Stimulated activated CD4-positive, alpha-beta T cell treated with anti-CD3 and anti-CD28 coated beads, Interleukin-1b, Interleukin-23, amount 100 ng/mL, for 1 hour (primary cell): ENCODE measurements around the gene PCDHA3.
"Not testable (repeated sequence)": the region's sequence is repeated elsewhere in the genome, so short reads cannot be mapped to it uniquely, and the experiment has no call there.

Experiments
- DNase-seq, 2 donors: peaks; one replicate each; pipeline ENCODE4 v3.0.0-alpha.2; 2020; ENCODE audit warnings: low read depth in 2 of 2

PCDHA3 gene

DNA sequence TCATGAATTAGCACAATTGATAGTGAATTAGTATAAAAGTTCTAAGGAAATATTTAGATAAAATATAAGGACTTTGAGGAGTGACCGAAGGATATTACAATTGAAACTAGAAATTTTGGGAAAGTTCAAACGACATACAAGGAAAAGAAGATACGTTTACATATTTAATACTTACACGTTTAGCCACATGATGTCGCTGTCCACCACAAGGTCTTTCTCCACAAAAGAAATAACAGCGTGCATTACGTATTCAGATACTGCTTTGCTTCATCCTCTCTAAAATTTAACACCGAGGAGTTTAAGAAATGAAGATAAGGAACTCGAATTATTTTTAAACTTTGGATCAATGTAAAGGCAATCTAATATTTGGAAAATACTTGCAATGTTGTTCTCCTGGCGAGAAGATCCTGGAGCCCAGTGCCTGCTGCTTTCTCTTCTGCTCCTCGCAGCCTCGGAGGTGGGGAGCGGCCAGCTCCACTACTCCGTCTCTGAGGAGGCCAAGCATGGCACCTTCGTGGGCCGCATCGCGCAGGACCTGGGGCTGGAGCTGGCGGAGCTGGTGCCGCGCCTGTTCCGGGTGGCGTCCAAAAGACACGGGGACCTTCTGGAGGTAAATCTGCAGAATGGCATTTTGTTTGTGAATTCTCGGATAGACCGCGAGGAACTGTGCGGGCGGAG is at the start of gene PCDHA3:
Gene PCDHA3 (plus strand): TSS at position 242 of the 678 bp plus-strand sequence.
- DNase-seq: no peak

DNA sequence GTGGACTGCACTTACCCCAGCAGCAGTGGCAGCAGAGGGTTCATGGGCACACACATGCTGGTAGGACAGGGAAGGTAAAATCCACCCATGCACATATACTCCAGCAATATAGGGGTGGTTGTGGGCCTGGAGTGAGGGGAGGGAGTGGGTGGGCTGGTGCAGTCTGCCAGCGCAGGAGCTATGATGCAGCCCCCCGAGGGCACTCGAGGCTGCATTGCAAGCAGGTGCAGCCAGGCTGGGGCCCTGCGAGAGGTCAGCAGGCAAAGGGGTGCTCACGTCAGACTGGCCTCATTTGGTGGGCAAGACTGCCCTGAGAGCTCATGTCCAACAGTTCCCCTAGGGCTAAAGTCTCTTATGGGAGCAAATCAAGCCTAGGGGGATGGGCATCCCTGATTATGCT is 47.3 kb upstream of the PCDHA3 start:
- no peak for DNase-seq

DNA sequence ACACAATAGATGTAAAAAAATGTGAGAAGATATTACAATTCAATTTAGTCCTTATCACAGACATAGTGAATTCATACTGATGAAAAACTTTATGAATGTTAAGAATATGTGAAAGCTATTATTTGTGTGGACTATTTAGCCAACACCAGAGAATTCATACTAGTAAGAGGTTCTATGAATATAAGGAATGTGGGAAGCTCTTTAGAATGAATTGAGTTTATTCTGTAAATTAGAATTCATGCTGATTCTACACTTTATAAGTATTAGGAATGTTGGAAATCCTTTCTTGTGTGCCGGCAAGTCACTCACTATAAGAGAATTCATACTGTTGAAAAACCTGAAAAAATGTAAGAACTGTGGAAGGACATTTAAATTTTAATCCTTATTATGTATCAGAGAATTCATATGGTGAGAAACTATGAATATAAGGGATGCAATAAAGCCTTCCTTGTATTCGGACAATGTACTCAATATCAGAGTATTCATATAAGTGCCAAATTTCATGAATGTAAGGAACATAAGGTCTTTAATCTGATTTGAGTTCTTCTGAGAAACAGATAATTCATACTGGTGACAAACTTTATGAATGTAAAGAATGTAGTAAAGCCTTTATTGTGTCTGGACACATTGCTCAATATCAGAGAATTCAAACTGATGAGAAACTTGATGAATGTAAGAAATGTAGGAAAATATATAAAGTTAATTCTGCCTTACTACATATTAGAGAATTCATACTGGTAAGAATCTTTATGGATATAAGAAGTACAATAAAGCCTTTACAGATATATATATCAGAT is 36.5 kb upstream of the PCDHA3 start:
- no peak for DNase-seq

DNA sequence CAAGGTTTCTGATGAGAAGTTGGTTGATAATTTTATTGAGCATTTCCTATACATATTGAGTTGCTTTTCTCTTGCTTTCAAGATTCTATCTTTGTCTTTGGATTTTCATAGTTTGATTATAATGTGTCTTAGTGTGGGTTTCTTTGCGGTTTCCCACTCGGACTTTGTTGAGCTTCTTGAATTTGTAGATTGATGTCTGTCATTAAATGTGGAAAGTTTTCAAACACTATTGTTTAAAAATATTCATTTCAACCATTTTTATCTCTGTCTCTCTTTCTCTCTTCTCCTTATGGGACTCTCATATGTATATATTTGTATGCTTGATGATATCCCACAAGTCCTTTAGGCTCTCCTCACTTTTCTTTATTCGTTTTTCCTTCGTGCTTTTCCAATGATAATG is 33.4 kb upstream of the PCDHA3 start:
- DNase-seq: no peak

DNA sequence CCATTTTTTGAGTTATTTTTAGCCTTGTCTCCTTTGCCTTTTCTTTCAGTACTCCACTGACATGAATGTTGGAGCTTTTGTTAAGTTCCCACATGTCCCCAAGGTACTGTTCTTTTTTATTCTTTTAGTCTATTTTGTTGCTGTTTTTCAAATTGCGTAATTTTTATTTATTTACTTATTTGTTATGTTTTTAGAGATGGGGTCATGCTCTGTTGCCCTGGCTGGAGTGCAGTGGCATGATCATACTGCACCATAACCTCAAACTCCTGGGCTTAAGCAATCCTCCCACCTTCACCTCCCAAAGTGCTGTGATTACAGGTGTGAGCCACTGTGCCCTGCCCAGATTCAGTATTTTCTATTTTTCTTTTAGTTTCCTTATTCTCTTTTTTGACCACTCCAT is 20.3 kb upstream of the PCDHA3 start:
- no peak for DNase-seq

DNA sequence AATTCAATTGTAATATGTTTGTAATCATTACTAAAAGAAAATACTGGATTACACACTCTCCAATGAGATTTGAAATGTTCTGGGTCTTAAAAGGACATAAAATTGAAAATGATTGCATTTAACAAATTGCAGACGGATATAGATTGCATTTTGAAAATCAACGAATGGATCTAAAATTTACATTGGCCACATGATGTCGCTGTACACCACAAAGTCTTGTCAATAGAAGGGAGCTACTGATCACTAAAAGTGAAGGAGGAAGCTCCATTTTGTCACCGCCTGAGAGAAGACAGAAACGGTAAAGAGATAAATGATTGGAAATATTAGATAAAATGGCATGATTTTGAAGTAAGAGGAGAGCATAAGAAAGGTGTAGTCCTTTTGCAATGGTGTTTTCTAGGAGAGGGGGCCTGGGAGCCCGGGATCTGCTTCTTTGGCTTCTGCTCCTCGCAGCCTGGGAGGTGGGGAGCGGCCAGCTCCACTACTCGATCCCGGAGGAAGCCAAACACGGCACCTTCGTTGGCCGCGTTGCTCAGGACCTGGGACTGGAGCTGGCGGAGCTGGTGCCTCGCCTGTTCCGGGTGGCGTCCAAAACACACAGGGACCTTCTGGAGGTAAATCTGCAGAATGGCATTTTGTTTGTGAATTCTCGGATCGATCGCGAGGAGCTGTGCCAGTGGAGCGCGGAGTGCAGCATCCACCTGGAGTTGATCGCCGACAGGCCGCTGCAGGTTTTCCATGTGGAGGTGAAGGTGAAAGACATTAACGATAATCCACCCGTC is 14.8 kb upstream of the PCDHA3 start, which contains the start of gene PCDHA1:
Gene PCDHA1 (plus strand): TSS at position 236 of the 782 bp plus-strand sequence.
- no peak for DNase-seq

DNA sequence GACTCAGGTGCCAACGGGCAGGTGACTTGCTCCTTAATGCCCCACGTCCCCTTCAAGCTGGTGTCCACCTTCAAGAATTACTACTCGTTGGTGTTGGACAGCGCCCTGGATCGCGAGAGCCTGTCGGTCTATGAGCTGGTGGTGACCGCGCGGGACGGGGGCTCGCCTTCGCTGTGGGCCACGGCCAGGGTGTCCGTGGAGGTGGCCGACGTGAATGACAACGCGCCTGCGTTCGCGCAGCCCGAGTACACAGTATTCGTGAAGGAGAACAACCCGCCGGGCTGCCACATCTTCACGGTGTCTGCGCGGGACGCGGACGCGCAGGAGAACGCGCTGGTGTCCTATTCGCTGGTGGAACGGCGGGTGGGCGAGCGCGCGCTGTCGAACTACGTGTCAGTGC is 13.4 kb upstream of the PCDHA3 start:
- not testable (repeated sequence) for DNase-seq

DNA sequence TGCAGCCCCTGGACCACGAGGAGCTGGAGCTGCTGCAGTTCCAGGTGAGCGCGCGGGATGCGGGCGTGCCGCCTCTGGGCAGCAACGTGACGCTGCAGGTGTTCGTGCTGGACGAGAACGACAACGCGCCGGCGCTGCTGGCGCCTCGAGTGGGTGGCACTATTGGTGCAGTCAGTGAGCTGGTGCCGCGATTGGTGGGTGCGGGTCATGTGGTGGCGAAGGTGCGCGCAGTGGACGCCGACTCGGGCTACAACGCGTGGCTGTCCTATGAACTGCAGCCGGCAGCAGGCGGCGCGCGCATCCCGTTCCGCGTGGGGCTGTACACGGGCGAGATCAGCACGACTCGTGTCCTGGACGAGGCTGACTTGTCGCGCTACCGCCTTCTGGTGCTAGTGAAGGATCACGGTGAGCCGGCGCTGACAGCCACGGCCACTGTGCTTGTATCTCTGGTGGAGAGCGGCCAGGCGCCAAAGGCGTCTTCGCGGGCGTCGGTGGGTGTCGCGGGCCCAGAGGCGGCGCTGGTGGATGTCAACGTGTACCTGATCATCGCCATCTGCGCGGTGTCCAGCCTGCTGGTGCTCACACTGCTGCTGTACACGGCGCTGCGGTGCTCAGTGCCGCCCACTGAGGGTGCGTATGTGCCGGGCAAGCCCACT is 12.9 kb upstream of the PCDHA3 start:
- DNase-seq: not testable (repeated sequence)

DNA sequence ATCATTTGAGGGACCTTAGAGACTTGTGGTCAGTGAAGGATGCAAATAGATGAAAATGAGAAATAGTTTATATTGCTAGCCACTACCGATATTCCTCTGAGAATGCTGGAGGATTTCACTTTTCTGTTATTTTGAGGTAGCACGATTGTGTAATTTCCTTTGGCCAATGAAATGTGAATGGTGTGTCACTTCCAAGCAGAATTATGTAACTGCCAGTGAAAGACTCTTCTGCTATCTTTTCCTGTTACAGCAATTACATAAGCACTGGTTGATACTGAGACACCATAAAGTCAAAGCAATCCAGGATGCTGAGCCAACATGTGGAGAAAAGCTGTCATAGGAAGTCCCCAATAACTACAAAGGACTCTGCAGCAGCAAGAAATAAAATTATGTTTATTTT is 9.8 kb upstream of the PCDHA3 start:
- DNase-seq: no peak

DNA sequence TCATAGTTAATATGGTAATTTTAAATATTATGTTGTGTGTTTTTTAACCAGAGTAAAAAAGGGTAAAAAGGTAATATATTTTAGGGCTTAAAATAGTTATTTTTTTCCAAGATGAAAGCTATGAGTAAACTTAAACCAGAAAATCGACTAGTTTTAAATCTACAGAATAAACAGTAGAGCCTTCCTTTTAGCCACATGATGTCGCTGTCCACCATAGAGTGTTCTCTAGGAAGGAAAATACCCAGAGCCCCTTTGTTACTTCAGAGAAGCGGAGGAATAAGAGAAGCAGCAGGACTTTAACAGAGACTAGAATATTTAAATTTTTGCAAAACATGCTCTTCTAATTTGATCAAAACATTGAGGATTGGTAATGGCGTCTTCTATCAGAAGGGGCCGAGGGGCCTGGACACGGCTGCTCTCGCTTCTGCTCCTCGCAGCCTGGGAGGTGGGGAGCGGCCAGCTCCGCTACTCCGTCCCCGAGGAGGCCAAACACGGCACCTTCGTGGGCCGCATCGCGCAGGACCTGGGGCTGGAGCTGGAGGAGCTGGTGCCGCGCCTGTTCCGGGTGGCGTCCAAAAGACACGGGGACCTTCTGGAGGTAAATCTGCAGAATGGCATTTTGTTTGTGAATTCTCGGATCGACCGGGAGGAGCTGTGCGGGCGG is 6.1 kb upstream of the PCDHA3 start, which contains the start of gene PCDHA2:
Gene PCDHA2 (plus strand): TSS at position 258 of the 664 bp plus-strand sequence.
- no peak for DNase-seq

DNA sequence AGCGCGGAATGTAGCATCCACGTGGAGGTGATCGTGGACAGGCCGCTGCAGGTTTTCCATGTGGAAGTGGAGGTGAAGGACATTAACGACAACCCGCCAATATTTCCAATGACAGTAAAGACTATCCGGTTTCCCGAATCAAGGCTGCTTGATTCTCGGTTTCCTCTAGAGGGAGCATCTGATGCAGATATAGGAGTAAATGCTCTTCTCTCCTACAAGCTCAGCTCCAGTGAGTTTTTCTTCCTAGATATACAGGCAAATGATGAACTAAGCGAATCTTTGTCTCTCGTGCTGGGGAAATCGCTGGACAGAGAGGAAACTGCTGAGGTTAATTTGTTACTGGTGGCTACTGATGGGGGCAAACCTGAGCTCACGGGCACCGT is 5.6 kb upstream of the PCDHA3 start:
- no peak for DNase-seq

DNA sequence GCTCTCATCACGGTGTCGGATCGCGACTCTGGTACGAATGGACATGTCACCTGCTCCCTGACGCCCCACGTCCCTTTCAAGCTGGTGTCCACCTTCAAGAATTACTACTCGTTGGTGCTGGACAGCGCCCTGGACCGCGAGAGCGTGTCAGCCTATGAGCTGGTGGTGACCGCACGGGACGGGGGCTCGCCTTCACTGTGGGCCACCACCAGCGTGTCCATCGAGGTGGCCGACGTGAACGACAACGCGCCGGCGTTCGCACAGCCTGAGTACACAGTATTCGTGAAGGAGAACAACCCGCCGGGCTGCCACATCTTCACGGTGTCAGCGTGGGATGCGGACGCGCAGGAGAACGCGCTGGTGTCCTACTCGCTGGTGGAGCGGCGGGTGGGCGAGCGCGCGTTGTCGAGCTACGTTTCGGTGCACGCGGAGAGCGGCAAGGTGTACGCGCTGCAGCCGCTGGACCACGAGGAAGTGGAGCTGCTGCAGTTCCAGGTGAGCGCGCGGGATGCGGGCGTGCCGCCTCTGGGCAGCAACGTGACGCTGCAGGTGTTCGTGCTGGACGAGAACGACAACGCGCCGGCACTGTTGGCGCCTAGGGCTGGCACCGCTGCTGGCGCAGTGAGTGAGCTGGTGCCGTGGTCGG is 4.7 kb upstream of the PCDHA3 start:
- DNase-seq: not testable (repeated sequence)

DNA sequence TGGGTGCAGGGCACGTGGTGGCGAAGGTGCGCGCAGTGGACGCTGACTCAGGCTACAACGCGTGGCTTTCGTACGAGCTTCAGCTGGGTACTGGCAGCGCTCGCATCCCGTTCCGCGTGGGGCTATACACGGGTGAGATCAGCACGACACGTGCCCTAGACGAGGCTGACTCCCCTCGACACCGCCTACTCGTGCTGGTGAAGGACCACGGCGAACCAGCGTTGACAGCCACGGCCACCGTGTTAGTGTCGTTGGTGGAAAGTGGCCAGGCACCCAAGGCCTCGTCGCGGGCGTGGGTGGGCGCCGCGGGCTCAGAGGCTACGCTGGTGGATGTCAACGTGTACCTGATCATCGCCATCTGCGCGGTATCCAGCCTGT is 4.2 kb upstream of the PCDHA3 start:
- no peak for DNase-seq

DNA sequence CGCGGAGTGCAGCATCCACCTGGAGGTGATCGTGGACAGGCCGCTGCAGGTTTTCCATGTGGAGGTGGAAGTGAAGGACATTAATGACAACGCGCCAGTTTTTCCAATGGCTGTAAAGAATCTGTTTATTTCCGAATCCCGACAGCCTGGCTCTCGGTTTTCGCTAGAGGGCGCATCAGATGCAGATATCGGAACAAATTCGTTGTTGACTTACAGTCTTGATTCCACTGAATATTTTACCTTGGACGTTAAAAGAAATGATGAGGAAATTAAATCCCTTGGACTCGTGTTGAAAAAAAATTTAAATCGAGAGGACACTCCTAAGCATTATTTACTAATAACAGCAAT is 611 bp downstream of the PCDHA3 start:
- DNase-seq: no peak

DNA sequence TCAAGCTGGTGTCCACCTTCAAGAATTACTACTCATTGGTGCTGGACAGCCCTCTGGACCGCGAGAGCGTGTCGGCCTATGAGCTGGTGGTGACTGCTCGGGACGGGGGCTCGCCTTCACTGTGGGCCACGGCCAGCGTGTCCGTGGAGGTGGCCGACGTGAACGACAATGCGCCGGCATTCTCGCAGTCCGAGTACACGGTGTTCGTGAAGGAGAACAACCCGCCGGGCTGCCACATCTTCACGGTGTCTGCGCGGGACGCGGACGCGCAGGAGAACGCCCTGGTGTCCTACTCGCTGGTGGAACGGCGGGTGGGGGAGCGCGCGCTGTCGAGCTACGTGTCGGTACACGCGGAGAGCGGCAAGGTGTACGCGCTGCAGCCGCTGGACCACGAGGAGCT is 1.5 kb downstream of the PCDHA3 start:
- not testable (repeated sequence) for DNase-seq

DNA sequence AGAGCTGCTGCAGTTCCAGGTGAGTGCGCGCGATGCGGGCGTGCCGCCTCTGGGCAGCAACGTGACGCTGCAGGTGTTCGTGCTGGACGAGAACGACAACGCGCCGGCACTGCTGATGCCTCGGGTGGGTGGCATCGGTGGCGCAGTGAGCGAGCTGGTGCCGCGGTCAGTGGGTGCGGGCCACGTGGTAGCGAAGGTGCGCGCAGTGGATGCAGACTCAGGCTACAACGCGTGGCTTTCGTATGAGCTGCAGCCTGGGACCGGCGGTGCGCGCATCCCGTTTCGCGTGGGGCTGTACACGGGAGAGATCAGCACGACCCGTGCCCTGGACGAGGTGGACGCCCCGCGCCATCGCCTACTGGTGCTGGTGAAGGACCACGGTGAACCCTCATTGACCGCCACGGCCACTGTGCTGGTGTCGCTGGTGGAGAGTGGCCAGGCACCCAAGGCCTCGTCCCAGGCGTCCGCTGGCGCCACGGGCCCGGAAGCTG is 2.0 kb downstream of the PCDHA3 start:
- DNase-seq: no peak

DNA sequence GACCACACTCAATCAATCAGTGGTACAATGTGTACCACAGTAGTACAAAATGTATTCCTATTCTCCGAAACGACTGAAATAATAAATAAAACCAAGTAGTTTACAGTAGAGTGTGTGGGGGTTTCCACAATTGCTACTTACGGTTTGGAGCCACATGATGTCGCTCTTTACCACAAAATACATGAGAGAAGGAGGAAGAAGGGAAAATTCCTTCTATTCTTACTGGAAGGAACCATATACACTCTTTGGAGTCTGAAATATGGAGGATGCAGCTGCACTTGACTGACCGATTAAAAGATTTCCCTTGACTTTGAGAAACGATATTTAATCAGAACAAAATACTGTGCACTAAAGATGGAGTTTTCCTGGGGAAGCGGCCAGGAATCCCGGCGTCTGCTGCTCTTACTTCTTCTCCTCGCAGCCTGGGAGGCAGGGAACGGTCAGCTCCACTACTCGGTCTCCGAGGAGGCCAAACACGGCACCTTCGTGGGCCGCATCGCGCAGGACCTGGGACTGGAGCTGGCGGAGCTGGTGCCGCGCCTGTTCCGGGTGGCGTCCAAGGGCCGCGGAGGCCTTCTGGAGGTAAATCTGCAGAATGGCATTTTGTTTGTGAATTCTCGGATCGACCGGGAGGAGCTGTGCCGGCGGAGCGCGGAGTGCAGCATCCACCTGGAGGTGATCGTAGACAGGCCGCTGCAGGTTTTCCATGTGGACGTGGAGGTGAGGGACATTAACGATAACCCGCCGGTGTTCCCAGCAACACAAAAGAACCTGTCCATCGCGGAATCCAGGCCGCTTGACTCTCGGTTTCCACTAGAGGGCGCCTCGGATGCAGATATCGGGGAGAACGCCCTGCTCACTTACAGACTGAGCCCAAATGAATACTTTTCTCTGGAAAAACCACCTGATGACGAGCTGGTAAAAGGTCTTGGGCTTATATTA is 6.2 kb downstream of the PCDHA3 start, which contains the start of gene PCDHA4:
Gene PCDHA4 (plus strand): TSS at position 235 of the 942 bp plus-strand sequence.
- DNase-seq: no peak

DNA sequence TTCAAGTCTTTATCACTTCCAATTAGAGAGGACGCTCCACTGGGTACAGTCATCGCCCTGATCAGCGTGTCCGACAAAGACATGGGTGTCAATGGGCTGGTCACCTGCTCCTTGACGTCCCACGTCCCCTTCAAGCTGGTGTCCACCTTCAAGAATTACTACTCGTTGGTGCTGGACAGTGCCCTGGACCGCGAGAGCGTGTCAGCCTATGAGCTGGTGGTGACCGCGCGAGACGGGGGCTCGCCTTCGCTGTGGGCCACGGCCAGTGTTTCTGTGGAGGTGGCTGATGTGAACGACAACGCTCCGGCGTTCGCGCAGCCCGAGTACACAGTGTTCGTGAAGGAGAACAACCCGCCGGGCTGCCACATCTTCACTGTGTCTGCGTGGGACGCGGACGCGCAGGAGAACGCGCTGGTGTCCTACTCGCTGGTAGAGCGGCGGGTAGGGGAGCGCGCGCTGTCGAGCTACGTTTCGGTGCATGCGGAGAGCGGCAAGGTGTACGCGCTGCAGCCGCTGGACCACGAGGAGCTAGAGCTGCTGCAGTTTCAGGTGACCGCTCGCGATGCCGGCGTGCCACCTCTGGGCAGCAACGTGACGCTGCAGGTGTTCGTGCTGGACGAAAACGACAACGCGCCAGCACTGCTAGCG is 7.5 kb downstream of the PCDHA3 start:
- not testable (repeated sequence) for DNase-seq

DNA sequence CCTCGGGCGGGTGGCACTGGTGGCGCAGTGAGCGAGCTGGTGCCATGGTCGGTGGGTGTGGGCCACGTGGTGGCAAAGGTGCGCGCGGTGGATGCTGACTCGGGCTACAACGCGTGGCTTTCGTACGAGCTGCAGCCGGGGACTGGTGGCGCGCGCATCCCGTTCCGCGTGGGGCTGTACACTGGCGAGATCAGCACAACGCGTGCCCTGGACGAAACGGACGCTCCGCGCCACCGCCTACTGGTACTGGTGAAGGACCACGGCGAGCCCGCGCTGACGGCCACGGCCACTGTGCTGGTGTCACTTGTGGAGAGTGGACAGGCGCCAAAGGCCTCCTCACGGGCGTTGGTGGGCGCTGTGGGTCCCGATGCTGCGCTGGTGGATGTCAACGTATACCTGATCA is 8.0 kb downstream of the PCDHA3 start:
- DNase-seq: no peak
